Aorta (tissue), 5 donors: Measurements from ENCODE around the gene SLC16A5. TPM values are rescaled to one million over a fixed set of nuclear protein-coding genes. Genes with fewer than 3 reads are reported as not detected.

Experiments
- ATAC-seq: fragments of 200-7000 bp; cut with Tn5 transposase; one replicate; pipeline ENCODE4 v1.9.1; 2022; ENCODE audit warnings: moderate library complexity; ENCODE audit not compliant: low FRiP score
- DNase-seq, 2 donors: peaks; one replicate each; pipeline ENCODE4 v3.0.0-alpha.2; 2020
- H3K27ac ChIP-seq, 2 donors: one replicate each; pipeline ENCODE4 v1.5.1; 2013; ENCODE audit warnings: low read length in 2 of 2, mild to moderate bottlenecking in 2 of 2, moderate library complexity in 2 of 2, control low read depth in 1 of 2, inconsistent platforms in 1 of 2, low read depth in 1 of 2
- H3K27me3 ChIP-seq, 2 donors: one replicate each; pipeline ENCODE4 v1.6.1; 2013; ENCODE audit warnings: control low read depth in 1 of 2, low read length in 1 of 2, mild to moderate bottlenecking in 1 of 2, moderate library complexity in 1 of 2; ENCODE audit not compliant: insufficient read depth in 2 of 2, control insufficient read depth in 1 of 2
- H3K36me3 ChIP-seq, 2 donors: one replicate each; pipeline ENCODE4 v1.6.1; 2013; ENCODE audit warnings: control low read depth in 1 of 2, low read length in 1 of 2, mild to moderate bottlenecking in 1 of 2; ENCODE audit not compliant: insufficient read depth in 2 of 2, control insufficient read depth in 1 of 2
- H3K4me1 ChIP-seq, 2 donors: one replicate each; pipeline ENCODE4 v1.6.1; 2013; ENCODE audit warnings: low read length in 2 of 2, control low read depth in 1 of 2, mild to moderate bottlenecking in 1 of 2, moderate library complexity in 1 of 2; ENCODE audit not compliant: insufficient read depth in 2 of 2, control insufficient read depth in 1 of 2
- H3K4me3 ChIP-seq, 2 donors: one replicate each; pipeline ENCODE4 v1.5.1; 2013; ENCODE audit warnings: low read length in 2 of 2, control low read depth in 1 of 2, mild to moderate bottlenecking in 1 of 2
- H3K9me3 ChIP-seq: one replicate; pipeline ENCODE4 v1.6.1; 2013; ENCODE audit warnings: mild to moderate bottlenecking, low read length; ENCODE audit not compliant: control insufficient read depth
- WGBS, 2 donors: extraction: QIAGEN DNeasy Blood & Tissue Kit; methylation state at CpG; one replicate each; pipeline ENCODE4 v1.1.7; 2013; 5-methylcytosine and 5-hydroxymethylcytosine counted together
- intact Hi-C, 2 donors: fragments of 100-400 bp; cut with DNase I; formaldehyde crosslinking; loops; one replicate each; pipeline versions ENCODE4 v1.14.2 to v1.15.0; 2022
- polyA plus RNA-seq, 2 donors: library from polyadenylated mRNA; stranded (reverse); fragments of 200-250 nt; gene quantifications; one replicate each; pipeline ENCODE4 v1.2.3, GENCODE V29; 2013
- total RNA-seq, 2 donors: library from RNA; stranded (reverse); fragmentation: NEBNext Ultra II Directional; extraction: Animal tissue kit (Norgen Biotek cat#: 25700); gene quantifications; one replicate each; pipeline ENCODE4 v1.2.1, GENCODE V29; 2021
- donor health status: healthy with polysubstance abuse.
- donor health status: Bipolar disorder and iron deficiency.
- donor health status: DM: no; HTN: no; CAD: no.
- donor health status: DM: no; HTN: no; CAD: no.
- donor health status: DM: yes; HTN: yes; CAD: no.

Gene SLC16A5
- total and polyA plus RNA-seq, 4 donors: 5.6 to 11.4 (median 7.9) TPM

DNA sequence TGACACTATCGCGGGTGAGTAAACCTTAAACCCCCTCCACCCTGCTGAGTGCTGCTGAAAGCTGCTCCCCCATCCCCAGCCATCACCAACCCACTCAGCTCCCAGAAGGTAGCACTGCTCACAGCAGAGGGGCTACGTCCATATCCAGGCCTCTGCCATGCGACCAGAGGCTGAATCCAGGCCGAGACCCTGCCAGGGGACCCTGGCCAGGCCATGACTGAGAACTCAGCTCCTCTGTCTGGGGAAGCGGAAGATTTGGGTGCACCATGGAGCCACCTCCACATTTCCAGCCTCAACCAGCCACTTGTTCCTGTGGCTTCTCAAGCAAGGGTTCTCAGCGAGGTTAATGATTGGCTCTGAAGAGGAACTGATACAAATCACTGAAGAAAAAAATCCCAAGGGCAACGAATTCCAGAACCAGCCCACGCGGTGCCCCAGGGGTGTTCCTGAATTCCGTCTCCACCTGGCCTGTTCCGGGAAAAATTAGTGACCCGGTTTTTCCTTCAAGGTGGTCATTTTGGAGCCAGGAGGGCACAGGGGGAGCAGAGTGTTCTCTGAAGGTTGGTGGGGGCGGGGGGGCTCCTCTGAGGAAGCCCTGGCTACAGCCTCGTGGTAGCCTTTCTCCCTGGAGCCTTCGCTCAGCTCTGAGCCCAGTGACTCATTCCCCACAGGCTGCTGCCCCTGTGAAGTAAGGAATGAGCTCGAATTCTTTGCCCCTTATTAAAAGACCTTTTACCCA, 9.3 kb upstream of the SLC16A5 start:
- DNase-seq (peak; percentile 70 to 81), ATAC-seq (peak; percentile 45)
- Histone ChIP-seq H3K4me1 (no peaks in the 10 kb centered on the region), H3K9me3 (no peaks in the 10 kb centered on the region), H3K4me3 (no peak overlapping the region), H3K27me3 (no peaks in the 10 kb centered on the region), H3K27ac (peak overlapping the region in 1 of 2 donors; percentile 60), H3K36me3 (no peaks in the 10 kb centered on the region)
- intact Hi-C loops: no loop called here
- 43 to 44% methylated on average over 17 of the region's 17 CpGs for WGBS, 2 donors

DNA sequence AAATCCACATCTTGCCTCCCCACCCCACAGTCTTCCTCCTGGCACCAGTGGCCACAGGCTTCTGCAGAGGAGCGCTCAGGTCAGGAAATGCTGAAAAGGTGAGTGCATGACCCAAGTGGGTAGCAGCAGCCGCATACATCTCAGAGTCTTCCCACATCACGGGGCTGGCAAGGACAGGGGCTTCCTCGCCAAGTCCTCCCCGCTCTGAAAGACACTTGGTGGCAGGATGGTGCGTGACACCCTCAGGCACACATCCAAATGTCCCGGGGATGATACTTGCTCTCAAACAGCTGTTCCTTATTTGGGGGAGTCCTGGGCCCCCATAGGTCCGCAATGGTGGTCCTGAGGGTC, 8.8 kb upstream of the SLC16A5 start:
- Histone ChIP-seq H3K4me3 (no peak overlapping the region), H3K4me1 (no peaks in the 10 kb centered on the region), H3K27ac (no peak overlapping the region), H3K36me3 (no peaks in the 10 kb centered on the region), H3K27me3 (no peaks in the 10 kb centered on the region), H3K9me3 (no peaks in the 10 kb centered on the region)
- DNase-seq (no peak), ATAC-seq (no peak)
- intact Hi-C loops: no loop called here
- 55 to 70% methylated on average over 8 of the region's 8 CpGs for WGBS, 2 donors

DNA sequence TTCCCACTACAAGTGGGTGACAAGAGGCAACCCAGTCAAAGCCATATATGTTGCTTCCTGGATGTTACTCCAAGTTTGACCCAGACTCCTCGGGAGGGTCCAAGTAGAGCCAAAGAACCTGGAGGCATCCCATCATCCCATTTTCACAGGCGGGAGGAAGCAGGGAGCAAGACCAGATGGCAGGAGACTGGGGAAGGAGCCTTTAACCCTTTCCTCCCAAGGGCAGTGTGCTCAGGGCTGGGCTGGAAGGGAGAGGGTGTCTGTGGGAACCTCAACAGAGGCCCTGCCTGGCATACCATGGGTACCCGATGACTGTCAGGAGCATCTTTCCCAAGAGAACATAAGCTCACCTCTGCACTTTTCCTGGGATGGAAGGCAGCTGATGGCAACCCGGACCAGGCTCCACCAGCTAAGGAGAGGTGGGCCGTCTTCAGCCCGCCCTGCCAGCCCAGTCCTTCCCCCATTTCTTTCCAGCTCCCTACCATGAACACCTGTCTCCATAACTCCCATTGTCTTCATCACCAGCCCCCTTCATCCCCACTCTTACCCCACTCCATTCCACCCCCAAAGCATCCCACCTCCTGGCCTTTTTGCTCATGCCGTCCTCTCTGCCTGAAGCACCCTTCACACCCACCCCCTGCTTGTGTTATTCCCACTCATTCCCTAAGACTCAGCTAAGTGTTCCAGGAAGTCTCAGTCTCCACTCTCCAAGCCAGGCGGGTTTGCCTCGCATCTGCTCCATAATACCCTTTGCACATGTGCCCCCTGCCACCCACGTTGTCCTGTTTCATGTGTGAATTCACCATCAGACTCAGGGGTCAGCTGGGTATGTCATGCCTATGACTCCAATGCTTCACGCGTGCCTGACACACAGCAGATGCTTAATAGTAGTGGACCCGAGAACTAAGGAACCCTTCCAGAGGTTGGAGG, 5.9 kb upstream of the SLC16A5 start:
- no peak for DNase-seq
- no peak for ATAC-seq
- Histone ChIP-seq H3K36me3 (no peaks in the 10 kb centered on the region), H3K27ac (no peak overlapping the region), H3K4me3 (no peak overlapping the region), H3K9me3 (no peaks in the 10 kb centered on the region), H3K4me1 (no peaks in the 10 kb centered on the region), H3K27me3 (no peaks in the 10 kb centered on the region)
- WGBS, 2 donors: 83 to 85% methylated on average over 13 of the region's 13 CpGs
- intact Hi-C loops: no loop called here

DNA sequence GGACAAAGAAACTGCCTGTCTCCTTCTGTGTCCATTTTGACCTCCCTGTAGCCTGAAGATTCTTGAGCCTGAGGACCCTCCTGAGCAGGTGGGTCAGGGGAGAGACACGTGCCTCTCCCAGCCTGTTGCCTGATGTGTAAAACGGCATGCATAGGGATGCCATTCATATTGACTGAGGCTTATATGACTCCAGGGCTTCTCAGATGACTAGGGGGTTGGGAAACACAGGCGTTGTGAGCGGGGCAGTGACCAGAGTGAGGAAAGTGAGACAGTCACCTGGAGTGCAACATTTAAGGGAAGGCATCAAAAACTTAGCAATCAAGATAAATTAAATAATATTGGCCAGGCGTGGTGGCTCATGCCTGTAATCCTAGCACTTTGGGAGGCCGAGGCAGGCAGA, 5.1 kb upstream of the SLC16A5 start:
- H3K36me3 ChIP-seq: no peaks in the 10 kb centered on the region
- no peaks in the 10 kb centered on the region for H3K27me3 ChIP-seq
- ATAC-seq (no peak), DNase-seq (no peak)
- no peaks in the 10 kb centered on the region for H3K4me1 ChIP-seq
- no peak overlapping the region for H3K27ac ChIP-seq
- intact Hi-C loops: no loop called here
- H3K4me3 ChIP-seq: no peak overlapping the region
- 79 to 85% methylated on average over 6 of the region's 6 CpGs for WGBS, 2 donors
- H3K9me3 ChIP-seq: no peaks in the 10 kb centered on the region

DNA sequence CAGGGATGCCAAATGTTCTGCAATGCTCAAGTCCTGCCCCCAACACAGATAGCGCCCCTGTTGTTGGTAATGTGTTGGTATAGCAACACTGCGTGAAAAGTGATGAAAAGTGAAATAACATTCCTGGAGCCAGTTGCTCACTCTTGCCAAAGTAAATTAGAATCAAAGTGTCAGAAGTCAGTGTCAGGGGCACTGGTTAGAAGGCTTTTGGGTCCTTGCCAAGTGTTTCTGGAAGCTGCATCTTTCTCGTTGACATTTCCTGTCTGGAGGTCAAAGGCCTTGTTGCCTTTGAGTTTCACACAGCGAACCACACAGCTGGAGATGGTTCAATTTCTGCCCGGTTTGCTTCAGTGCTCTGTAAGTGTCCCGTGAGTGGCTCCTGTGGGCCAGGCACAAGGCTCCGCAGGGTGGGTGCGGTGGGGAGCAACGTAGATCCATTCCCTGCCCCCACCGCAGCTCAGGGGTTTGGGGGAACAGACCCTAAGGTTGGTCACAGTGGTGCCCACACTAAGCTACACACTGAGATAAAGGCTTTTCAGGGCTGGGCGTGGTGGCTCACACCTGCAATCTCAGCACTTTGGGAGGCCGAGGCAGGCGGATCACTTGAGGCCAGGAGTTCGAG, 3.6 kb upstream of the SLC16A5 start:
- 54 to 59% methylated on average over 14 of the region's 14 CpGs for WGBS, 2 donors
- Histone ChIP-seq H3K27ac (no peak overlapping the region), H3K4me1 (no peaks in the 10 kb centered on the region), H3K27me3 (no peaks in the 10 kb centered on the region), H3K9me3 (no peaks in the 10 kb centered on the region), H3K4me3 (no peak overlapping the region), H3K36me3 (no peaks in the 10 kb centered on the region)
- DNase-seq (no peak), ATAC-seq (no peak)
- intact Hi-C loops: no loop called here

DNA sequence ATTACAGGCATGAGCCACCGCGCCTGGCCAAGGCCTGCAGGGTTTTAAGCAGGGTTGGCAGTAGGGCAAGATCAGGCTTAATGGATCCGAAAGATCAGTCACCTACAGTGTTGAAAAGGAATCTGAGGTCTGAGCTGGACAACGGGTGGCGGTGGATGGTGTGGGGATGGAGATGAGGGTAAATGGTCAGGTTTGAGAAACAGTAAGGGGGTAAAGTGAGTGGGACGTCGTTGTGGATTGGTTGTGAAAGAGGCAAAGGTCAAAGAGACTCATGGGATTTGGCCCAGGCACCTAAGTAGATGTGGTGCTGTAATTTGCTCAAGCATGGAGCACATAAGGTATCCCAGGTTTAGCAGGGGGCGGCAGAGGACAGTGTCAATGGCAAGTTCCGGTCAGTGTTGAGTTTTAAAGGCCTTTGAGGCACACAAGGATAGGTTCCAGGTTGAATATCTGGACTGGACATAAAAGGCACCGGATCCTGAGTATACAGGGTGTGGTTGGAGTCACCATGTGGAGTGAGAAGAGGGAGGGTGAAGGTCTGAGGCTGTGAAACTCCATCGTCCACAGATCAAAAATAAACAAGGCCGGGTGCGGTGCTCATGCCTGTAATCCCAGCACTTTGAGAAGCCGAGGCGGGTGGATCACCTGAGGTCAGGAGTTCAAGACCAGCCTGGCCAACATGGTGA, 1.1 kb upstream of the SLC16A5 start:
- Histone ChIP-seq H3K27me3 (no peaks in the 10 kb centered on the region), H3K36me3 (no peaks in the 10 kb centered on the region), H3K4me3 (no peak overlapping the region), H3K4me1 (no peaks in the 10 kb centered on the region), H3K9me3 (no peaks in the 10 kb centered on the region), H3K27ac (no peak overlapping the region)
- DNase-seq: no peak
- 81 to 88% methylated on average over 15 of the region's 15 CpGs for WGBS, 2 donors
- intact Hi-C loops: no loop called here
- no peak for ATAC-seq

DNA sequence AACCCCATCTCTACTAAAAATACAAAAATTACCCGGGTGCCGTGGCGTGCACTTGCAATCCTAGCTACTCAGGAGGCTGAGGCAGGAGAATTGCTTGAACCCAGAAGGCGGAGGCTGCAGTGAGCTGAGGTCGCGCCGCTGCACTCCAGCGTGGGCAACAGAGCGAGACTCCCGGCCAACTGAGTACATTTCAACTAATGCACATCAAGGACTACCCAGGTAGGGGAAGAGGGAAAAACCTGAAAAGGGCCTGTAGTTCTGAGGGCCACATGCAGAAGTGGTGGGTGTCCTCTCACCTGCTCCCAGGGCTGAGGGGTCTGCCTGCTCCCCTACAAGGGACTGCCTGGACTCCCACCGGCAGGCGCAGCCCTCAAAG, 584 bp upstream of the SLC16A5 start:
- Histone ChIP-seq H3K36me3 (no peaks in the 10 kb centered on the region), H3K27me3 (no peaks in the 10 kb centered on the region), H3K27ac (no peak overlapping the region), H3K4me1 (no peaks in the 10 kb centered on the region), H3K9me3 (no peaks in the 10 kb centered on the region), H3K4me3 (no peak overlapping the region)
- ATAC-seq (no peak), DNase-seq (no peak)
- intact Hi-C loops: no loop called here
- 81% methylated on average over 12 of the region's 12 CpGs for WGBS, 2 donors

DNA sequence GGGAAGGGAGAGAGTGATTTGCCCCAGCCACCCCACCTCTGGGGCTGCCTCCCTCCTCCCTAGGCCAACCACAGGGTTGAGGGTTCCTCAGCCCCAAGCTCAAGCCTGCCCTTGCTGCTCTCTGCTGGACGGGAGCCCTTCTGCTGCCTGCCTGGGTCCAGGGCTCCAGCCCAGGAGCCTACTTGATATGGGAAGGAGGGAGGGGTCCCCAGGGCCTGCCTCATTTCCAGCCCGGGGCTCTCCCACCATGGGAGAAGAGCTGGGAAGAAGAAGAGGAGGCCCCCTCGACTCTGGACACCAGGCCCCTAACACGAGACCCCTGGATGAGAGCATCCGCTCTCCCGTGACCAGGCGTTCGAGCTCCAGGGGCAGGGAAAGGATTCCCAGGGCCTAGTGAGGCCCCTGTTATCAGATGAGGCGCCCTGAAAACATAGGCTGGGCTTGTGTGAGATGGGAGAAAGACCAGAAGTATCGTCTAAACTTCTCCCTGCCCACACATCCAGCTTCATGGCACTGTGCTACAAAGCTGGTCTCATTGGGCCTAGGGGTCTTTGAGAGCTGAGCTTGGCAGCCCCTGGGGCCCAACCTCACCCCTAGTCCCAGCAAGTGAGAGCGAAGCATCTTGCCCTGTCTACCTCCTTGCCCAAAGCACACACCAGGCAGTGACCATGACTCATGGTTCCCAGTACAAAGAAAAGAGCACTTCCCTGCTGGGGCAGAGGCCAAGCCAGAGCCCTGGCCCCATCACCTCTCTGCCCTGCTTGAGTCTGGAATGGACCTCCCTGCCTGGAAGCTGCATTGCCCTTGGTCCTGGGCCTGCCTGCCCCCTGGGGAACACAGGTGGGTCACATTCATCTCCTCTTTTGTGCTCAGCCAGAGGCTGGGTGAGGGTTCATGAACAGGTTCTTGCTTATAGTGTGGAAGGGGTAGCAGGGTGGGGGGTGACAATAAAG, 987 bp downstream of the SLC16A5 start:
- Histone ChIP-seq H3K9me3 (no peaks in the 10 kb centered on the region), H3K27me3 (no peaks in the 10 kb centered on the region), H3K4me1 (no peaks in the 10 kb centered on the region), H3K27ac (no peak overlapping the region), H3K36me3 (no peaks in the 10 kb centered on the region), H3K4me3 (no peak overlapping the region)
- intact Hi-C loops: no loop called here
- ATAC-seq (no peak), DNase-seq (no peak)
- WGBS, 2 donors: 80 to 87% methylated on average over 11 of the region's 11 CpGs
